ENCODE data around the gene FAM170A.

The FAM170A gene, protein sequence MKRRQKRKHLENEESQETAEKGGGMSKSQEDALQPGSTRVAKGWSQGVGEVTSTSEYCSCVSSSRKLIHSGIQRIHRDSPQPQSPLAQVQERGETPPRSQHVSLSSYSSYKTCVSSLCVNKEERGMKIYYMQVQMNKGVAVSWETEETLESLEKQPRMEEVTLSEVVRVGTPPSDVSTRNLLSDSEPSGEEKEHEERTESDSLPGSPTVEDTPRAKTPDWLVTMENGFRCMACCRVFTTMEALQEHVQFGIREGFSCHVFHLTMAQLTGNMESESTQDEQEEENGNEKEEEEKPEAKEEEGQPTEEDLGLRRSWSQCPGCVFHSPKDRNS

DNA sequence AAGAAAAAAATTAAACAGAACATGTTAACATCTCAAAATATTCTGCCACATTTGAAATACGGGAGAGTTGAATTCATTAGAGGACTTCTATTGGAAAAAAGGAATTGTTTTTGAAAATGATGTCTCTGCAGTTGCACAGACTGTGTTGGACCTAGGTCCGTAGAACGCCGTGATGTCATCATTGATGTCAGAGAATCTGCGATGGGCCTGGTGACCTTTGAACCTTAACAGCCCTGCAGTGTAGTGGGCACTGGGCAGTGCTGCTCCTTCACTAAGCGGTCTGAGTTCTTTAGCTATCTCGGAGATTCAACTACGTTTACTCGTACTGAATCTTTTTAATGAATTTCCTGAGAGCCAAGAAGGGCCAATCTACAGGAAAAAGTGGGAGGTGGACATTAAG, at the start of gene FAM170A:
TSS of gene FAM170A (plus strand) at position 220 of the 400 bp plus-strand sequence. CDS start 211 bp downstream, outside the sequence.
- no peak for DNase-seq (ENCODE audit: low read depth)

DNA sequence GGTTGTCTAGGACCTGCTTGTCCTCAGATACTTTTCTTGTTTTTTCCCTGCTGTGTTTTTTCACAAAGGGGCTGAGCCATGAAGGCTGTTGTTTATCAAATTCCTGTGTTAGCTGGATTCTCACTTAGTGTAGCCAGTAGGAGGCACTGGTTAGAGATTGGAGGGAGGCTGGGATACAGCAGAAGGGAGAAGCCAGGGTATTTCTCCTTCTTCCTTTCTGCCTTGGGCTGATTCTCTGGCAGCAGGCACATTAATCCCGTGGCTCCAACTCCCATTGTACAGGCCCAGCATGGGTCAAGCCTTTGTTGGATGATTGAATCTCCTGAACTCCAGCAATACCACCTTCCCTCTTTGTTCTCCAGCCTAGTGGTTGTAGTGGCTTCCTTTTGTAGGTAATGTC, 46.4 kb upstream of the FAM170A start:
- no peak for DNase-seq (ENCODE audit: low read depth)

DNA sequence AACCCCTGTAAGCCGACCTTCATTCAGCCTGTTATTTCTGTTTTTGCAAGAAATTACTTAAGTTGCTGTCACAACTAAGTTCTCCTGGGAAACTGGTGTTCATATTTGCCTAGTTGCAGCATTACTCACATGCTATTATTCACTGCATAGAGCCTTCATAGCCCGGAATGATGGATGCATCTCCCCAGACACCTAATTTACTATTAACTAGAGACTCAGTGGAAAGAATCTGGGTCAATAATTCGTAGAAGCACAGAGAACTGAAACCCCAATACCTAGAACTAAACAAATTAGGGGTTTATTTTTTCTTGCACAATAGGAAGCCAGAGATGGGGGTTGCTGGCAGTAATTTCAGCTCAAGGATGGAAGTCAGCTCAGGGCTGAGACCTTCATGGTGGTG, 45.7 kb upstream of the FAM170A start:
- DNase-seq (ENCODE audit: low read depth), result no peak

DNA sequence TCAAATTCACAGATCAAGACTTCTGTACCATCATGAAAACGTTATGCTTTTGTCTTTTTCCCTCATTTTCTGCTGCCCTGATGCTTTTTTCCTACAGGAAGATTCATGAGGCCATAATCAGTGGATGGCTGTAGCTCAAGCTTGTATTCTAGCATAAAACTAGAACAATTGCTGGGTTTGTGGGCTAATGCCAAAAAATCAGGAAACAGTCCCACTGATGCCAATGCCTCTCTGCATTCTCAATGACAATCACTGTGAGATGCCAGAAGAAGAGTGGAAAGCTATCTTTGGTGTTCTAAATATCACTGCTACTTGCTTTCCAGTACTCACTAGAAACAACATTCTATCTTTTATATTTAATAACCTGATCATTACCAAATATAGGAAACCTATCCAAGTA, 33.3 kb upstream of the FAM170A start:
- DNase-seq (ENCODE audit: low read depth), result no peak

DNA sequence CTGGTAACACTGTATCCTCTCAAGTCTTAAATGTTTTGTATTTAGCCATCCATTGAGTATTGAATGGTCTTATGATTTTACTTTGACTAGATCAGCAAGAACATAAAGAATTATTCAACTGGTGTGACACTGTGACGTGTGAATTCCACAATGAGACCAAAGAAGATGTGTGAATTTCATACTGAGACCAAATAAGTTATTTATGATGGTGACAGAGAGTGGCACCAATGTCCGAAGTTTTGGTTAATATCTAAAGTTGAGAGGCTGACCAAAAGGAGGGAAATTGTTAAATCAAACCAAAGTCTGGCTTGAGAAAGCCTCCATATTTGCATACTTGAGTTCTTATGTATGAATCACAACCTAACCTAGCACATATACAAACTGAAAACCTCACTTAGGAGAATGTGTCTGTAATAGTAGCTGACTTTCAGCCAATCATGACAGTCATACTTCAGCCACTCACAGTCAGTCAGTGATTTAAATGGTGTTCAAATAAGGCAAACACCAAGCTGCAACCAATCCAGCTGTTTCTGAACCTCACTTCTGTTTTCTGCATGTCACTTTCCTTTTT, 31.5 kb upstream of the FAM170A start:
- no peak for DNase-seq (ENCODE audit: low read depth)

DNA sequence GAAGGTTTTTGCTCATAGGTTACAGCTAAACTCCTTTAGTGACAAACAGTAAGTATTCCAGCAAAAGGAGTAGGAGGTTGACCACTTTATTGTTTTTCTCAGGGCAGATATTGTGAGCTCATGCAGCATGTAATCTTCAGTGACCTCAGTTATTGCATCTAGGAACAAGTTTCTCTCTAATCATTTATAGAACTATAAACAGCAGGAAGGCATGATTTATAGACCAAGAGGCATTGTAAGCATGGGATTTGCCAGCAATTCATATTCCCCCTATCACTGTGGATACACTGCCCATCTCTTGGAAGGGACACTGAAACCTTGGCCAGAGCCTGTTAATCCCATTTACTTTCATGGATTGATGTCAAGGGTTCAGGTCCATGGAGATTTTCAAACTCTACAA, 15.4 kb upstream of the FAM170A start:
- DNase-seq (ENCODE audit: low read depth), result no peak

DNA sequence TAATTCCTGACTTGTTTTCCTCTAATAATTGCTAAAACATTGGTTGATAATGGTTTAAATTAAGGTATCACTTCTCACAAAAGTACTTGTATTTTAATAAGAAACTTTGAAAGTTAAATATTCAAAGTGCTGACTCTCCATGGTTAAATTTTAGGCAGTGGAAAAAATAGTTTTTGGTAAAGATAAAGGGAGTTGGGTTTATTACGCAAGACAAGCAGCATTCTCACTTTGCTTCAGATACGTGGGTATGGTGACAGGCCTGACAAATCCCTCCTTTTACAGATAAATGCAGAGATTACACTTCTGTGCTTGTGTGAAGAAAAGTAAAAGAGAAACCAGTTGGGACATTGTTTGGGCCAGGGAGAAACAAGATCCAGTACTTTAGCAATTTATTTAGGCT, 14.5 kb upstream of the FAM170A start:
- DNase-seq (ENCODE audit: low read depth), result no peak

DNA sequence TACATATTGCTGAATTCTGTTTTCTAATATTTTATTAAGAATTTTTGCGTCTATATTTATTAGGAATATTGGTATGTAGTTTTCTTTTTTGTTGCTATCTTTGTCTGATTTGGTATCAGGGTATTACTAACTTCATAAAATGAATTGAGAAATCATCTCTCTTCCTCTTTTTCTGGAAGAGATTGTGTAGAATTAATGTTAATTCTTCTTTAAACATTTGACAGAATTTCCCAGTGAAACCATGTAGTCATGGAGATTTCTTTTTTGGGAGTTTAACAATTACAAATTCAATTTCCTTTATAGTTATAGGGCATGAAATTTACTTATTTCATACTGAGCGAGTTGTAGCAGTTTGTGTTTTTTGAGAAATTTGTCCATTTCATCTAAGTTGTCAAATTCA, 3.3 kb upstream of the FAM170A start:
- no peak for DNase-seq (ENCODE audit: low read depth)

DNA sequence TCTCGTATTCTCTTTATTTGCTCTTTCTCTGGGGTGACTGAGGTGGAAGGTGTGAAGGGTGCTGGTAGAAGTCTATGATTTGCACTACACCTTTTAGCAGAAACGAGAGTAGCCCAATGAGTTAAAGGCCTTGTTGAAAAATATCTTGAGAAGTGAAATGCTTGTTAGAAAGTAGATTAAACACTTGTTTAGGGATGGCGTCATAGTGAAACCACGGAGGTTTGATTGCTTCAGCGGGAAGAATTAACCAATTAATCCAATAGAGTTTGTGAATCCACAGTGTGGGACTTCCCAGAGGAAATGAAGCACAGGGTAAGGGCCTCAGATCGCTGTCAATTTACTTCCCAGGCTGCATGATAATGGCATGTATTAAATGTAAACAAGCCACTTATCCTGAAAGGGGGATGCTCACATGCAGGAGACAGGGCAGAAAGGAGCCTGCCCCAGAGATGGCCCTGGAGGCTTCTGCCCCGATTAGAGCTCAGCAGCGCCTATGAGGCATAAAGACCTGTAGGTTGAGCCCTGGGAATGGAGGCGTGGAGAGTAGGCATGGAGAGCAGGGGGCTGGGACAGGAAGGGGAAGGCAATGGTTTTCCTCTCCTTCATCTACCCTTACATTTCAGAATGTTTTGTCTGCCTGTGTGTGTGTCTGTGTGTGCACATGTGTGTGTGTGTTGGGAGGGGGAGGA, 1.5 kb downstream of the FAM170A start:
- no peak for DNase-seq (ENCODE audit: low read depth)

DNA sequence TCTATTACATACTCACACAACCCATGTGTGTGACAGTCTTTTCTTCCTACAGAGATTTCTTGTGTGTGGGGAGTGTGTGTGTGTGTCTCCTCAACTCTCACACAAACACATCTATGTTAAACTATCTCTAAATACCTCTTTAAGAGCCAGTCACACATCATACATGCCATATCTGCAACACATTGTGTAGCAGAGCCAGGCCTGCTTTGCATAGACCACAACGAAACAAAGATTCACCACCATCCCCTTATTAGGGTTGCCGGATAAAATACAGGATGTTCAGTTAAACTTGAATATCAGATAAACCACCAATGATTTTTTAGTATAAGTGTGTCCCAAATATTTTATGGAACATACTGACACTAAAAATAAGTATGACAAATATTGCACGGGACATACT, 2.3 kb downstream of the FAM170A start:
- DNase-seq (ENCODE audit: low read depth), result no peak

DNA sequence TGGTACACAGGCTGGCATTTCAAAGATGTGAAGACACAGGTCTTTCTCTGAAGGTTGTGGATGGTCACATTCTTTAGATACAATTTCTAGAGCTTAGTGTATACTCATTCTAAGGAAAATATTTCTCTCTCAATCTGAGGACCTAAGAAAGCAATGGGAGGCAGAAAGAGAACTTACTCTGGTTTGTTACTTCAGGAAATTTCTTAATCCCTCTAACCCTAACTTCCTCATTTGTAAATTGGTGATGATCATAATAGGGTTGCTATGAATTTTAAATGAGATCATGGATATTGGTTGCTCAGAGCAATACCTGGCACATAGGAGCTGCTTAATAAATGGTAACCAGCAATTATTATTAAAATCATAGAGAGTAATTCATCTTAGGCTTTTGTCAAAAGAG, 22.1 kb downstream of the FAM170A start:
- DNase-seq (ENCODE audit: low read depth), result no peak

DNA sequence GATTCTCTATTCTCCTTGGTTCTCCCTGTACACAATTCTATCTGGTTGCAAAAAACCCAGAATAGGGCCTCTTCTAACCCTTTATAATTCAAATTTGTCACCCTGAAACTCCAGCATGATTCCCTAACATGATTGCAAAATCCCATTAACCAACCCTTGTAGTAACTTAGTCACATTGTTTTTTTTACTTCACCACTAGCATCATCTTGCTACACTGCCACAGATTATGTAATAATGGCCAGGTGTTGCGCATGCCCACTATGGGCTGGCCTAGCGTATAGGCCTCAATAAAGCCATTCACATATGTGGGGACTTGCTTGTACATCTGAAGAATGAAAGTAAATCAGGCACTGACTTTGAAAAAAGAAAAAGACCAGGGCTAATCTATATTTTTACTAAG, 25.7 kb downstream of the FAM170A start:
- no peak for DNase-seq (ENCODE audit: low read depth)

DNA sequence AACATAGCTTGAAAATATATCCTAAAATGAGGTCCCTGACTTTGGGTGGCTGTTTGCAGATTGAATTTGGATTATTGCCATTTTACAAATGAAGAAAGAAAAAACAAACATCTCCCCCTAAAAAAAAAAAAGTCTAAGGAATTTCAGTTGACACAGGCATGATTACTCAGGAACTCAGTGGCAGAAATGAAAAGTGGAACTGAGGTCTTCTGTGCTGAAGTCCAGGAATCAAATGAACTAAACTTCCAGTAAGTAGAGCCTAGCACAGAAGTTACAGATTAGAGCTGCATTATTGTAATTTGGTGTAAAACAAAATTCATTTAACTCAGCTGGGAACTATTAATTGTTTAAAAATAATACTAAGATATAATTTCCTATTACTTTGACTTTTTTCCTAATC, 26.7 kb downstream of the FAM170A start:
- no peak for DNase-seq (ENCODE audit: low read depth)

DNA sequence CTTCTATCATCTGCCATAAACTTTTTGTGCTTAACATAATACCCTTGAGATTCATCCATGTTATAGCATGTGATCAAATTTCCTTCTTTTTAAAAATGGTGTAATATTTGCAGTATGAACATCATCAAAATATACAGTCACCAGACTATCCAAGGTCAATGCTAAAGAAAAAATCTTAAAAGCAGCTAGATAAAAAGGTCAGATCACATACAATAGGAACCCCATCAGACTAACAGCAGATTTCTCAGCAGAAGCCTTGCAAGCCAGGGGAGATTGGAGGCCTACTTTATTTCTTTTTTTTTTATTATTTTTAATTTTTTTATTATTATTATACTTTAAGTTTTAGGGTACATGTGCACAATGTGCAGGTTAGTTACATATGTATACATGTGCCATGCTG, 37.2 kb downstream of the FAM170A start:
- DNase-seq (ENCODE audit: low read depth), result no peak

DNA sequence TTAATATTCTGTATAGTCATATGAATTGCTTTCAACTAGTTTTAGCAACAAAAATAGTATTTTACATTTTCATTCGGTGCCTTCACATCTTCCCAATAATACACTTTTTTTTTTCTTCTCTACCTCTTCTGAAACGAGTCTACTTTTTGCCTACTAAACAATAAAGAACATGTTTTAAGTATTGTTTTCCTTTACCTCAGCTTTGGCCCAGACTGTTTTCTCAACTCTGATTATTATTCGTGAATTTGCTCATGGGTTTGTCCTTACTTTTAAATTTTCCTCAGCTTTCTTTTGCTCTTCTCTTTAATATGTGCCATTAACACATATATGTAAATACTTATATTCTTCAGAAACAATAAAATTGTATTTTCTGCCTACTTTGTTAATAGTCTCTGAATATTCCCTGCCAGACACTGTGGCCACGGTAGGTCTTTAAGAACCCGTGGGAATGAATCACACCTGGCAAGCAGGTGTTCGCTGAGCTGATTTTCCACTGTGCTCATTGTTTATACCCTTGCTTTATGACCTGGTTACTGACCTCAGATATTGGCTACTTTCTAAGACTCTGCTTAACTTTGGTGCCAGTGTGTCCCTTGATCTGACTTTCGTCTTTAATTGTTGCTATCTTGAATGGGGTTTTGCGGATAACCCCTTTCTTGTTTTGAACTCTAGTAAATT, 49.1 kb downstream of the FAM170A start:
- no peak for DNase-seq (ENCODE audit: low read depth)

DNA sequence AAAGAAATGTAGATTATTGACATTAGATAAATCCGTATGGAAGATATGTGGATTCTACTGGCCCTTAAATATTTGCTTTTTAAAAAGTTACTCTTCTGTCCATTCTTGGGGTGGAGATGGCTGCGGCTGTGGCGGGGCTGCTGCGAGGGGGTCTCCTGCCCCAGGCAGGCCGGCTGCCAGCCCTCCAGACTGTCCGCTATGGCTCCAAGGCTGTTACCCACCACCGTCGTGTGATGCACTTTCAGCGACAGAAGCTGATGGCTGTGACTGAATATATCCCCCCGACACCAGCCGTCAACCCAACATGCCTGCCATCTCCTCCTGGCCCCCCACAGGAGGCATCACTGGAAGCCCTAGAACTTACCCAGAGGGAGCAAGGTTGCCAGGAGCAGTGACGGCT, 50.7 kb downstream of the FAM170A start:
- no peak for DNase-seq (ENCODE audit: low read depth)

DNA sequence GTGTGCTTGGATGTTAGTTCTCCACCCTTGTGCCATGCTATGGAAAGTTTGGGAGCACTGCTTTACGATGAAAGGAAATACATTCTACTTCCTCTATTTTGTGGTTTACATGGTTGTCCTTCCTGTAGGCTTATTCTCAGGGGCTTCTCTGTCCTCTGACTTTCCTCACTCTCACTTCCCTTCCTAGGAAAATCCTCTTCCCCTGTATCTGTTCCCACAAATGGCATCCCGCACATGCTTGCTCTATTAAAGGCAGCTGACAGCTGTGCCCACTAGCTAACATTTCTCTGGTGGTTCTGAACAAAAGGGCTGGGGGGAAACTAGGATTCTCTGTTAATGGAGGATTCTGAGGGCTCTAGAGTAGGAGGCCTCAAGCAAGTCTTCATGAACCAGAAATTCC, 52.4 kb downstream of the FAM170A start:
- DNase-seq (ENCODE audit: low read depth), result no peak

DNA sequence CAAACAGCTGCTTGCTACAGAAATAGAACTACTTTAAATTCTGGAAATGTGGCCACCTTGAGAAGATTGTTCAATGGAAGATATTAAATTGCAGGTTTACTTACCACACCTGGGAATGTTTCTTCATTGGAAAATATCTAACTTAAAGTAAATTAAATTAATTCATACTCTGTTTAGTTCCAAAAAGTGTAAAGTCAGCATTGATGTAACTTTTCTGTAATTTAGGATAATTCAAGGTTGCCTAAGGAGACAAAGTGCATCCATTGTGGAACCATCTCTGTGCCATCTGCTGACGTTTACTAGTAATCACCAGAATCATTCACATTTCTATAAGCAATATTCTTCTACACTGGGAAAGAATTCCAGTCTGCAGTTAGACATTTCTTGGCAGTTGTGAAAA, 53.0 kb downstream of the FAM170A start:
- no peak for DNase-seq (ENCODE audit: low read depth)

All from HS-27A (cell line).